HL-60 (cell line): ENCODE results near the gene COG4.

ENCODE experiments used
- CTCF ChIP-seq: IDR thresholded peaks from one replicate; pipeline ENCODE4 v1.5.1; 2011; ENCODE audit warnings: low read length, control low read depth, inconsistent platforms; ENCODE audit not compliant: insufficient read depth
- GABPA ChIP-seq: IDR thresholded peaks from 2 replicates; pipeline ENCODE4 v1.6.1; 2012; ENCODE audit warnings: low read depth

GRCh38 chr16:70442344-70442743, 81.0 kb downstream of the COG4 start:
- TF ChIP-seq CTCF, result no peak
- no peak for TF ChIP-seq GABPA
